BJ (cell line): Measurements from ENCODE around the gene MMS19. TPM values are rescaled to one million over a fixed set of nuclear protein-coding genes. Genes with fewer than 3 reads are reported as not detected.

Source experiments
- CTCF ChIA-PET: fragments of 350-600 bp; formaldehyde crosslinking; extraction: SDS; loops from one replicate; lab custom pipeline; 2021; ENCODE audit warnings: antibody characterized with exemption, inconsistent platforms; lab: Yijun Ruan, JAX
- POLR2A ChIA-PET: fragments of 300-600 bp; sonication (Branson Sonifier 250); formaldehyde crosslinking; extraction: SDS; loops from one replicate; lab custom pipeline; 2021; ENCODE audit warnings: antibody characterized with exemption; lab: Charles Lee
- DNase-seq: peaks from one replicate; pipeline ENCODE4 v3.0.0-alpha.2; 2011; ENCODE audit warnings: low read depth
- H3K27me3 ChIP-seq: 2 replicates; pipeline ENCODE4 v1.6.0; 2011; ENCODE audit warnings: low read length; ENCODE audit not compliant: control insufficient read depth, insufficient read depth
- H3K36me3 ChIP-seq: 2 replicates; pipeline ENCODE4 v1.5.1; 2011; ENCODE audit warnings: low read length; ENCODE audit not compliant: control insufficient read depth, insufficient read depth
- H3K4me3 ChIP-seq: 2 replicates; pipeline ENCODE4 v1.5.1; 2011; ENCODE audit warnings: low read depth, mild to moderate bottlenecking, control low read depth, low read length
- polyA plus RNA-seq: library from polyadenylated mRNA; depleted of rRNA; stranded (reverse); fragments of >200 nt; gene quantifications from 2 replicates; pipeline ENCODE4 v1.2.3, GENCODE V29; 2011
- TF ChIP-seq, protein P1 (sequence below): IDR thresholded peaks from 2 replicates; pipeline ENCODE4 v1.5.1; 2011; ENCODE audit warnings: low read depth, mild to moderate bottlenecking, control low read depth, inconsistent platforms, low read length, moderate library complexity; ENCODE audit not compliant: insufficient read depth

Gene MMS19
- polyA plus RNA-seq, 1 experiment: 97.5 TPM

DNA sequence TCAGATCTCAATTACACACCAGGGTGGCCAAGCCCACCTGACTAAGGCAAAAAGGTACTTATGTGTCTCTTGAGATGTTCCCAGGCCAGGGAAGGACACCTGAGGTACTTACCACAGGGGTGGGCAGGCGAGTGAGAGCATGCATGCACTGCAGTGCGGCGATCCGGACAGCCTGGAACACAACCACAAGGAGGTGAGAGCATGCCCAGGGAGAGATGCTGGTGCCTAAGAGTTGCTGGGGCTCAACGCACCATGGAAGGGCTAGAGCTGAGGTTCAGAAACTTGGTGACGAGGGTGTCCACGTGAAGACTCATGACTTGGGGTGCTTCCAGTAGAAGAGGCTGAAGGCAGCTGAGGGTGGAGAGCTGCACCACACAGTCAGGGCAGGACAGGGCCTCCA, 39.1 kb downstream of the MMS19 start:
- H3K4me3 ChIP-seq: no peak overlapping the region
- POLR2A ChIA-PET: no interaction called here
- CTCF ChIA-PET: interaction anchor here (10.4 kb wide), 1 partner anchor 93 kb away, joined by 104 read pairs; no protein-coding TSS in a partner anchor
- DNase-seq: no peak
- H3K27me3 ChIP-seq: no peaks in the 10 kb centered on the region
- H3K36me3 ChIP-seq: peaks cover 46% of the 10 kb centered on the region
- TF ChIP-seq, protein P1, sequence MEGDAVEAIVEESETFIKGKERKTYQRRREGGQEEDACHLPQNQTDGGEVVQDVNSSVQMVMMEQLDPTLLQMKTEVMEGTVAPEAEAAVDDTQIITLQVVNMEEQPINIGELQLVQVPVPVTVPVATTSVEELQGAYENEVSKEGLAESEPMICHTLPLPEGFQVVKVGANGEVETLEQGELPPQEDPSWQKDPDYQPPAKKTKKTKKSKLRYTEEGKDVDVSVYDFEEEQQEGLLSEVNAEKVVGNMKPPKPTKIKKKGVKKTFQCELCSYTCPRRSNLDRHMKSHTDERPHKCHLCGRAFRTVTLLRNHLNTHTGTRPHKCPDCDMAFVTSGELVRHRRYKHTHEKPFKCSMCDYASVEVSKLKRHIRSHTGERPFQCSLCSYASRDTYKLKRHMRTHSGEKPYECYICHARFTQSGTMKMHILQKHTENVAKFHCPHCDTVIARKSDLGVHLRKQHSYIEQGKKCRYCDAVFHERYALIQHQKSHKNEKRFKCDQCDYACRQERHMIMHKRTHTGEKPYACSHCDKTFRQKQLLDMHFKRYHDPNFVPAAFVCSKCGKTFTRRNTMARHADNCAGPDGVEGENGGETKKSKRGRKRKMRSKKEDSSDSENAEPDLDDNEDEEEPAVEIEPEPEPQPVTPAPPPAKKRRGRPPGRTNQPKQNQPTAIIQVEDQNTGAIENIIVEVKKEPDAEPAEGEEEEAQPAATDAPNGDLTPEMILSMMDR: no peak

GRCh38 chr10:97456686-97457065, 41.5 kb downstream of the MMS19 start:
- TF ChIP-seq, protein P1: no peak
- Histone ChIP-seq H3K4me3 (no peak overlapping the region), H3K36me3 (peaks cover 55% of the 10 kb centered on the region), H3K27me3 (no peaks in the 10 kb centered on the region)
- ChIA-PET CTCF (interaction anchor here (0.6 to 2.0 kb wide), 2 partner anchors 53 to 97 kb away, joined by 4 to 7 read pairs; no protein-coding TSS in a partner anchor), POLR2A (no interaction called here)
- no peak for DNase-seq

- TF ChIP-seq, protein P1: no peak
- POLR2A ChIA-PET: no interaction called here
- no peaks in the 10 kb centered on the region for H3K27me3 ChIP-seq
- CTCF ChIA-PET: interaction anchor here (2.0 kb wide), 1 partner anchor 97 kb away, joined by 7 read pairs; no protein-coding TSS in a partner anchor
- H3K36me3 ChIP-seq: peaks cover 58% of the 10 kb centered on the region
- DNase-seq: no peak
- H3K4me3 ChIP-seq: no peak overlapping the region
Observed at GRCh38 chr10:97456034-97456685, 42.1 kb downstream of the MMS19 start.

DNA sequence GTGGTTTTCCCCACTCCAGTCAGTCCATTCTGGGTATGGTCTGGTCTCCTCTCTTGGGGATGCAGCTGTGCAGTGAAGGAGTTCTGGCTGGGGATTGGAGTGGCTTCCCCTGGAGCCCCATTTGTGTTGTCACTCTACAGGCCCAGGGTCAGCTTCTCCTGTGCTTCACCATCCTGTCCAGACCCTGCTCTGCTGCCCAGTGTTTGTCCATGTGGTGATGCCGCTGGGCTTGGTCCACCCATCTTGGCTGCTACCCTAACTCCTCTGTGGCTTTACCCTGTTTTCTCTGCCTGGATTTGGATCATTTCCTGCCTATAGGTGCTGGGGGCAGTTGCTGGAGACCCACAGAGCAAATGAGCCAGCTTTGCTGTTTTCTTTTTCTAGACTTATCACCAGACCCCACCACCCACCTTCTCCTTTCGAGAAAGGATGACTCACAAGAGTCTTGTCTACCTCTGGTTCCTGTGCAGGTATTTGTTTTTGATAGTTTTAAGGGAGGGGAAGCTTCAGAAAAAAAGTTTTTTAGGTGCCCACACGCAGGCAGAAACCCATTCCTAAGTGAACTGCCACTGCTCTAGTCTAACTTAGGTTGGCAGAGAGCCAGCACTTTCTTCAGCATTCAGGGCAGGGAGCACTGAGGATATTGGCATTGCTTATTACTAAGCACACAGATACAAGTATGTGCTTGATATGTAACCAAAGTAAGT, 43.7 kb downstream of the MMS19 start:
- peaks cover 49% of the 10 kb centered on the region for H3K36me3 ChIP-seq

More for the DNA sequence above, 43.7 kb downstream of the MMS19 start:
- ChIA-PET CTCF (interaction anchor here (0.7 to 2.1 kb wide), 4 partner anchors 10 to 99 kb away, joined by 3 to 10 read pairs (median 5); no protein-coding TSS in a partner anchor), POLR2A (no interaction called here)
- no peak for DNase-seq
- TF ChIP-seq, protein P1: no peak
- Histone ChIP-seq H3K4me3 (no peak overlapping the region), H3K27me3 (no peaks in the 10 kb centered on the region)
